Measurements from ENCODE around the gene NRXN3.
"Not testable (repeated sequence)": the region's sequence is repeated elsewhere in the genome, so short reads cannot be mapped to it uniquely, and the experiment has no call there.

NRXN3 gene

DNA sequence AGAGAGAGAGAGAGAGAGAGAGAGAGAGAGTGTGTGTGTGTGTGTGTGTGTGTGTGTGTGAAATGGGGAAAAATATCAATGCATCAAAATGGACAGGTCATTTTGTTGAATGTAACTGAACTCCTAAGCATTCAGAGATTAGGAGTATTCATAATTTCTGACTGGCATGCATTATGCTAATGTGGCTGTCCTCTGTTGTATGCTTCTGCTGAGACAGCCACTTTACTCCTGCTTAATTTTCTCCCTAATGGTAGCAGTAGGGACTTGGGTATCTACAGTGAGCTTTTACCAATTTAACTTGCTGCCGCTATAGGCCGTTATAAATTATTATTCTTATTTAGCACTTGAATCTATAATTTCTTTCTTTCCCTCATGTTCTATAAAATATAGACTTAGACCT, 924.8 kb downstream of the NRXN3 start:
- Histone ChIP-seq H3K4me3 (ENCODE audit: low read length) (no peak overlapping the region), H3K36me3 (ENCODE audit: insufficient read depth, low read length) (no peaks in the 10 kb centered on the region), H3K4me2 (ENCODE audit: low read length) (no peak overlapping the region), H3K9me3 (replicated peaks; ENCODE audit: low read length) (no peaks in the 10 kb centered on the region), H3K9ac (ENCODE audit: low read depth, low read length) (no peak overlapping the region), H3K4me1 (ENCODE audit: control insufficient read depth, insufficient read depth, low read length) (no peaks in the 10 kb centered on the region), H3K27me3 (ENCODE audit: control insufficient read depth, insufficient read depth, low read length) (no peaks in the 10 kb centered on the region)

DNA sequence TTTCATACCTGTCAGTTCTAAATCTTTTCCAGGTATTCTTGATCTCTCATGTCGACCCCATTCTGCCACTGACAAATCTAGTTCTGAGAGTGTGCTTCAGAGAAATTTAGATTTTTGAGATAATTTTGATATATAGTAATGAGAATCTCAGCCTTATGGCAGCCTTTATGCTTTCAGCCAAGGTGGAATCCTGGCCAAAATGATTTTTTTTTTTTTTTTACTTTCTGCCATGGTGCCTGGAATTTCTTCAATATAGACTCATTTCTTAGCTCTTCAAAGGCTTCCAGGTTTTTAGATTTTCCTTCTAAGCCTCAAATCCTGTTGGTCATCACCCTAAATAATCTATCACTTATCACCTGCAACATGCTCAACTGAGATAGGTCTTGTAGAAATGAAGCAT, 926.6 kb downstream of the NRXN3 start:
- Histone ChIP-seq H3K27me3 (ENCODE audit: control insufficient read depth, insufficient read depth, low read length) (no peaks in the 10 kb centered on the region), H3K4me2 (ENCODE audit: low read length) (no peak overlapping the region), H3K9me3 (replicated peaks; ENCODE audit: low read length) (no peaks in the 10 kb centered on the region), H3K36me3 (ENCODE audit: insufficient read depth, low read length) (no peaks in the 10 kb centered on the region), H3K4me3 (ENCODE audit: low read length) (no peak overlapping the region), H3K9ac (ENCODE audit: low read depth, low read length) (no peak overlapping the region), H3K4me1 (ENCODE audit: control insufficient read depth, insufficient read depth, low read length) (no peaks in the 10 kb centered on the region)

DNA sequence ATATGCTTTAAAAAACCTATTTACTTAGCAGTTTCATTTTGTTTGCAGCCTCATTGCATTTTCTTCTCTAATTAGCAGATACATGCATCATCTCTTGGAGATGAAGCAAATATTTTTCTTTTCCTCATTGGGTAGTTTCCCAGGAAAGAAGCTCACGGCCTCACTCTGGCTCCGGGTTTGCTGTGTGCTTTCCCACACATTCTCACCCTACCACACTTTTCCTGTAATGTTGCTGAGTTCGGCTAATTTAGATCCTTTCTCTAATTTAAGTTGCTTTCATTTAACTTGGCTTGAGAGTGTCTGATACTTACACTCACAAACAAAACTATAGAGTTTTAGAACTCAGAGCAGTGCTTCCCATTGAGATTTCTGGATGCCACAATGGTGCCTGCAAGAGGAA, 928.2 kb downstream of the NRXN3 start:
- Histone ChIP-seq H3K4me3 (ENCODE audit: low read length) (no peak overlapping the region), H3K4me1 (ENCODE audit: control insufficient read depth, insufficient read depth, low read length) (no peaks in the 10 kb centered on the region), H3K27me3 (ENCODE audit: control insufficient read depth, insufficient read depth, low read length) (no peaks in the 10 kb centered on the region), H3K4me2 (ENCODE audit: low read length) (no peak overlapping the region), H3K36me3 (ENCODE audit: insufficient read depth, low read length) (no peaks in the 10 kb centered on the region), H3K9ac (ENCODE audit: low read depth, low read length) (no peak overlapping the region), H3K9me3 (replicated peaks; ENCODE audit: low read length) (no peaks in the 10 kb centered on the region)

DNA sequence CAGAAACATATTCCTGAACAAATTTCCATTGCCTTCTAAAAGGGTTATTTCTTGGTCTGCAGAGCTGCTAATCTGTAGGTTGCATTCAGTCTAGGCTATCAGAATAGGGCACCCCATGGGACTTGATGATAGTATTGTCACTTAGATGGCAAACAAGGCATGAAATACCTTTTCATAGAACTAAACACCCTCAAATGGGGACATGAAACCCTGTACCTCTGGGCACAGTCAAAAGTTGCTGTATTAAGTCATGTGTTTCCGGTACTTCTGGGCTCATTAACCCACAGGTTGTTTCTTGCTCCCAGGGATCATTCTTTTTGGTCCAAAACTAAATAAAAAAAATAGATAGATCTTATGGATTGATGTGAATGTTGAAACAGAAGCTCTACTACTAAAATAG, 930.4 kb downstream of the NRXN3 start:
- Histone ChIP-seq H3K27me3 (ENCODE audit: control insufficient read depth, insufficient read depth, low read length) (no peaks in the 10 kb centered on the region), H3K4me3 (ENCODE audit: low read length) (no peak overlapping the region), H3K36me3 (ENCODE audit: insufficient read depth, low read length) (no peaks in the 10 kb centered on the region), H3K9me3 (replicated peaks; ENCODE audit: low read length) (no peaks in the 10 kb centered on the region), H3K4me2 (ENCODE audit: low read length) (no peak overlapping the region), H3K9ac (ENCODE audit: low read depth, low read length) (no peak overlapping the region), H3K4me1 (ENCODE audit: control insufficient read depth, insufficient read depth, low read length) (no peaks in the 10 kb centered on the region)

DNA sequence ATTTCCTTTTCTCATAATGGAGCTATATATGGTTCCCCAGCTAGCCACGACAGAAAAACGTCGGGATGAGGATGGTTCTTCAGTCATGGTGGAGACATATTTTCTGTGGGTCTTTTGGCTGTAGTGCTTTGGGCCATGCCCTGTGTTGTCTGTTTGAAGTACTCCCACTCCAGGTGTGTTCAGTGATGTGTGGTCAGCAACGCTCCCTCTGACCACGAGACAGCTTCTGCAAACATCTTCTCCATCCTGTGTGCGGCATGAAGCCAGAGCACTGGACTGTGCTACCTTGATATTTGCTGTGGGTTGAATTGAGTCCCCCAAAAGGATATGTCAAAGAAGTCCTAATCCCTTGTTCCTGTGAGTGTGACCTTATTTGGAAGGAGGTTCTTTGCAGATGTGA, 931.2 kb downstream of the NRXN3 start:
- Histone ChIP-seq H3K4me3 (ENCODE audit: low read length) (no peak overlapping the region), H3K4me1 (ENCODE audit: control insufficient read depth, insufficient read depth, low read length) (no peaks in the 10 kb centered on the region), H3K27me3 (ENCODE audit: control insufficient read depth, insufficient read depth, low read length) (no peaks in the 10 kb centered on the region), H3K4me2 (ENCODE audit: low read length) (no peak overlapping the region), H3K36me3 (ENCODE audit: insufficient read depth, low read length) (no peaks in the 10 kb centered on the region), H3K9me3 (replicated peaks; ENCODE audit: low read length) (no peaks in the 10 kb centered on the region), H3K9ac (ENCODE audit: low read depth, low read length) (no peak overlapping the region)

DNA sequence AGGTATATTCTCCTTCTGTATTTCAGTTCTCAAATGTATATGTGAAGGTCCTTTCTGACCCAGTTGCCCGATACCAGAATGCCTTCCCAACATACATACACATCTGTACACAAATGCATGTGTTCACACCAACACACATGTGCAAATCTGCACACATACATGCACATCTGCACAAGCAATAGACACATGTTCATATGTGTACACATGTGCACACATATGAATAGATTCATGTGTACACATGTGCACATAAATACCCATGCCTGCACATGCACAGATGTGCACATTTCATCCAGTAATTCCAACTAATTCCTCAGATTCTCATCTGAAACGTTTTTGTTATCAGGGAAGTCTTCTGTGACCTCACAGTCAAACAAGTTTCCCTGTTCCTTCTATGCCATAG, 933.6 kb downstream of the NRXN3 start:
- Histone ChIP-seq H3K4me3 (ENCODE audit: low read length) (no peak overlapping the region), H3K9me3 (replicated peaks; ENCODE audit: low read length) (no peaks in the 10 kb centered on the region), H3K9ac (ENCODE audit: low read depth, low read length) (no peak overlapping the region), H3K36me3 (ENCODE audit: insufficient read depth, low read length) (no peaks in the 10 kb centered on the region), H3K4me2 (ENCODE audit: low read length) (no peak overlapping the region), H3K4me1 (ENCODE audit: control insufficient read depth, insufficient read depth, low read length) (no peaks in the 10 kb centered on the region), H3K27me3 (ENCODE audit: control insufficient read depth, insufficient read depth, low read length) (no peaks in the 10 kb centered on the region)

DNA sequence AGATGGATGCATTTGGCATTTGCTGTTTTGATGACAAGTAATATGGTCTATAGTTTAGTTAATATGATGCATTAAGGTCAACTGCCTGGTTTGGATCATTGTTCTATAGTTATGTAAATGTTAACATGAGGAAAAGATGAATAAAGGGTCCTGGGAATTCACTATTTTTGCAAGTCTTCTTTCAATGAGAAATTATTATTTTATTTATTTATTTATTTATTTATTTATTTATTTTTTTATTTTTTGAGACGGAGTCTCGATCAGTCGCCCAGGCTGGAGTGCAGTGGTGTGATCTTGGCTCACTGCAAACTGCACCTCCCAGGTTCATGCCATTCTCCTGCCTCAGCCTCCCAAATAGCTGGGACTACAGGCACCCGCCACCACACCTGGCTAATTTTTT, 940.4 kb downstream of the NRXN3 start:
- H3K9ac ChIP-seq (ENCODE audit: low read depth, low read length); H3K27me3 ChIP-seq (ENCODE audit: control insufficient read depth, insufficient read depth, low read length); H3K9me3 ChIP-seq (replicated peaks; ENCODE audit: low read length); H3K4me3 ChIP-seq (ENCODE audit: low read length); H3K36me3 ChIP-seq (ENCODE audit: insufficient read depth, low read length); H3K4me2 ChIP-seq (ENCODE audit: low read length): not testable (repeated sequence)
- H3K4me1 ChIP-seq (ENCODE audit: control insufficient read depth, insufficient read depth, low read length), result peaks cover 16% of the 10 kb centered on the region

DNA sequence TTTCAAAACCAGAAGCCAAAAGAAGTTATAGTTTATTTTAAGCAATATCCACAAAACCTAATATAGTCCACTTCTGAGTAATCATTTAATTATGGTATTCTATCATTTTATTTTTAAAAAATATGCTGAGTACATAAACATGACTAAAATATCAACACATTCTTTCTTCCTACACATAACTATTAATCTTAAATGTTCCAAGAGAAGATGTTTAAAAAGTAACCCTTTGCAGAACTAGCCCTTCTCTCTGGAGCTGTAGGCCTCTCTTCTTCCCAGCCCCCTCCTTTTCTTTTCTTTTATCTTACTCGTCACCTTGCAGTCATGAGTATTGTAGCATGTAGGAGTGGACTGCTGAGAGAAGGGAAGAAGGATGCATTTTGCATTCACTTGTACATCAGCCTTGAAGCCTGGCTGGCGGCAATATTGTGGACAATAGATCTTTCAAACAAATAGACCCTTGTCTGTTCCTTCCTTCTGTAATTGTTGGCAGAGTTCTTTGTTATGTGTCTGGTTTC, 941.9 kb downstream of the NRXN3 start:
- Histone ChIP-seq H3K27me3 (ENCODE audit: control insufficient read depth, insufficient read depth, low read length) (no peaks in the 10 kb centered on the region), H3K4me3 (ENCODE audit: low read length) (no peak overlapping the region), H3K36me3 (ENCODE audit: insufficient read depth, low read length) (no peaks in the 10 kb centered on the region), H3K9ac (ENCODE audit: low read depth, low read length) (peak overlapping the region; percentile 26), H3K4me2 (ENCODE audit: low read length) (peak overlapping the region; percentile 23), H3K9me3 (replicated peaks; ENCODE audit: low read length) (no peaks in the 10 kb centered on the region), H3K4me1 (ENCODE audit: control insufficient read depth, insufficient read depth, low read length) (peaks cover 16% of the 10 kb centered on the region)

DNA sequence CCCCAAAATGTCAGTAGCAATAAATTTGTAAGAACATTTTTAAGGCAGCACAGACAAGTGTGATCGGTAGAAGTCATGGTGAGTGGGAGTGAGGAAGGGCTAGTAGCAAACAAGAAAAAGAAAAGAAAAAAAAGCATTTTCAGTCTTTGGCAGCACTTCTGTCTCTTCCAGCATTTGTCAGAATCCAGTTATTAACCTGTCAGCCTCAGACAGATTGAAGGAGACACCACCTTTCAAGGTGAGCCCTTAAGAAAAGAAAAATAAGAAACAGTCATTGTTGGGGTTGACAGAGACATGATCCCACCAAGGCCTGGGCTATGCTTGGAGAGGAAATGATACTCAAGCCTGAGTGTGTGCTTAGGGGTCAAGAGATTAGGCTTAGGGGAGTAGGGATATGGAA, 947.4 kb downstream of the NRXN3 start:
- no peaks in the 10 kb centered on the region for H3K36me3 ChIP-seq (ENCODE audit: insufficient read depth, low read length)
- no peak overlapping the region for H3K4me2 ChIP-seq (ENCODE audit: low read length)
- no peaks in the 10 kb centered on the region for H3K9me3 ChIP-seq (replicated peaks; ENCODE audit: low read length)
- no peak overlapping the region for H3K9ac ChIP-seq (ENCODE audit: low read depth, low read length)
- no peaks in the 10 kb centered on the region for H3K27me3 ChIP-seq (ENCODE audit: control insufficient read depth, insufficient read depth, low read length)
- H3K4me1 ChIP-seq (ENCODE audit: control insufficient read depth, insufficient read depth, low read length), result peaks cover 2% of the 10 kb centered on the region
- no peak overlapping the region for H3K4me3 ChIP-seq (ENCODE audit: low read length)

DNA sequence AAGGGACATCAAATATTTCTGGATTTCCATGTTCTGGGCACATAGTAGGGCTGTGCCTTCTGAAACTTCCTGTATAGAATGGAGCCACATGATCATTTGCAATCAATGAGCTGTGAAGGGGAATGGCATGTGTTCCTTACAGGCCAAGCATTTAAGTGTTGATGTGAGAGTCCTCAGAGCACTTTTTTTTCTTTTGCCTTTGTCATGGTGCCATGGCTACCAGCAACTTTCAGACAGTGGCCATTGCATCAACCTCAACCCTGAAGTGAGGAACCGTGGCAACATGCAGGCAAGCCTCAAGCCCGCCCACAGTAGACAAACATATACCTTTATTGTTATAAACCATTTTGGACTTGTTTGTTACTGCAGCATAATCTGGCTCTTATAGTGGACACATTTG, 948.1 kb downstream of the NRXN3 start:
- Histone ChIP-seq H3K27me3 (ENCODE audit: control insufficient read depth, insufficient read depth, low read length) (no peaks in the 10 kb centered on the region), H3K36me3 (ENCODE audit: insufficient read depth, low read length) (no peaks in the 10 kb centered on the region), H3K4me3 (ENCODE audit: low read length) (no peak overlapping the region), H3K4me1 (ENCODE audit: control insufficient read depth, insufficient read depth, low read length) (no peaks in the 10 kb centered on the region), H3K9ac (ENCODE audit: low read depth, low read length) (no peak overlapping the region), H3K4me2 (ENCODE audit: low read length) (no peak overlapping the region), H3K9me3 (replicated peaks; ENCODE audit: low read length) (no peaks in the 10 kb centered on the region)

DNA sequence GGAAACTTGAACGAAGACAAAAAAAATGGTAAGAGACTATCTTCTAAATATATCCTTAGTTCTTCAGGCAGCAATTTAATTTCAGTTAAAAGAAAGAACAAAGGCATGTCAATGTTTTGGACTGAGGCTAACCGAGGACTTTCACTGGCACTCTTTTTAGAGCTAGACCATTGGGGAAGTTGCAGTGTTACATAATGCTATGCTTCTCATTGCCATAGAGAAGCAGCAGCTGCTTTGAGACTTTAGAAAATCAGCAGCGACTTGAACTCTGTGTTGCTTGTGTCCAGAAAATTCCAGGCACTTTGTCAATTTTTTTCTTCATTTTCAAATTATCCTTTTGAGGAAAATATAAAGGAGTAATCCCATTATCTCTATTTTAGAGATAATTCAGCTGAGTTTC, 964.2 kb downstream of the NRXN3 start:
- no peak overlapping the region for H3K4me2 ChIP-seq (ENCODE audit: low read length)
- no peaks in the 10 kb centered on the region for H3K4me1 ChIP-seq (ENCODE audit: control insufficient read depth, insufficient read depth, low read length)
- H3K36me3 ChIP-seq (ENCODE audit: insufficient read depth, low read length), result no peaks in the 10 kb centered on the region
- H3K27me3 ChIP-seq (ENCODE audit: control insufficient read depth, insufficient read depth, low read length), result no peaks in the 10 kb centered on the region
- no peak overlapping the region for H3K9ac ChIP-seq (ENCODE audit: low read depth, low read length)
- H3K9me3 ChIP-seq (replicated peaks; ENCODE audit: low read length), result no peaks in the 10 kb centered on the region
- H3K4me3 ChIP-seq (ENCODE audit: low read length), result no peak overlapping the region

DNA sequence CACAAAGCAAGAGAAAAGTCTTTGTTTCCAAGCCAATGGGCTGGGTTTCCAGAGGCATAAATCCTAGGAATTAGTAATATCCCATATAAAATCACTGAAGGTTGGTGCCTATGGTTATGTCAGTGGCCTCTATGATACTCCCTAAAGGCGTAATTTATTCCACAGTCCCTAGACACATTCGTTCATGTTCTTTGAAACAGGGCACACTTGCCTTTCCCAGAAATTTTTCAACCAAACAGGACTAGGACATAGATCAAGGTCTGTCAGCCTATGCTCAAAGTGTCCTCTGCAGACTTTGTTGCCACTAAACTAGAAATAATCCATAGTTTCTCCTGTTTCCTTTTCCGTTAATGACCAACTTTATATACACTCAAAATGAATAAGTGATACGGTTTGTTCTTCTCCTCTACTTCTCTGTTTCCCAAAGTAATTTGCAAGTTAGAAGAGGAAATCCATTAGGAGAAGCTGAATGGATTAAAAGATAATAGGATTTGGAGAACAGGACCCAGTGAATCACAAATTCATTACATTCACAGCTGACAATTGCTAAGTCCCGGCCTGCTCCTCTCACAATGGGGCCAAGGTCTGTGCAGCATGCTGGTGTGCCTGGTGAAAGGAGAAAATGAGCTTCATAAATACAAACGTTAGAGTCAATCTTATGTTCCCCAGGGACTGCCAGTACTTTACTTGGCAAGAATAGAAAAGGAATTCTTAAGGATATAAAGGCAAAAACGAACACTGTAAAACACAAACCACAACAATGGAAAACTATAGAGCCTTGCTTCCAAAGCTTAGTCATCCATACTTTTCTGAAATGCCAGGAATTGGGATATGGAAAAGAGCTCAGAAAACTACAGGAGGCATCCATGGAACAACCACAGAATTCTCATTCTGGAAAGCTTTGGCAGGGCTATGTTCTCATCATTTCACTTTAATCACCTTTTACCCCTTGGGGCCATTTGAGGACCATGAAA, 966.2 kb downstream of the NRXN3 start:
- Histone ChIP-seq H3K27me3 (ENCODE audit: control insufficient read depth, insufficient read depth, low read length) (no peaks in the 10 kb centered on the region), H3K4me2 (ENCODE audit: low read length) (no peak overlapping the region), H3K9ac (ENCODE audit: low read depth, low read length) (no peak overlapping the region), H3K4me3 (ENCODE audit: low read length) (no peak overlapping the region), H3K9me3 (replicated peaks; ENCODE audit: low read length) (no peaks in the 10 kb centered on the region), H3K36me3 (ENCODE audit: insufficient read depth, low read length) (no peaks in the 10 kb centered on the region), H3K4me1 (ENCODE audit: control insufficient read depth, insufficient read depth, low read length) (no peaks in the 10 kb centered on the region)
